NCI-H2196 treated with DMSO at 0.1 percent for 48 hours (cell line): Measurements from ENCODE around the gene DAGLA.
"Not testable (repeated sequence)": the region's sequence is repeated elsewhere in the genome, so short reads cannot be mapped to it uniquely, and the experiment has no call there.

Experiments used
- DNase-seq: peaks from one replicate; lab custom pipeline; 2025; ENCODE audit not compliant: unreplicated experiment; lab: John Stamatoyannopoulos, UW

DAGLA gene

GRCh38 chr11:61659413-61660196, 20.6 kb upstream of the DAGLA start:
- no peak for DNase-seq

- not testable (repeated sequence) for DNase-seq
Observed at GRCh38 chr11:61660997-61661396, 19.2 kb upstream of the DAGLA start.

DNA sequence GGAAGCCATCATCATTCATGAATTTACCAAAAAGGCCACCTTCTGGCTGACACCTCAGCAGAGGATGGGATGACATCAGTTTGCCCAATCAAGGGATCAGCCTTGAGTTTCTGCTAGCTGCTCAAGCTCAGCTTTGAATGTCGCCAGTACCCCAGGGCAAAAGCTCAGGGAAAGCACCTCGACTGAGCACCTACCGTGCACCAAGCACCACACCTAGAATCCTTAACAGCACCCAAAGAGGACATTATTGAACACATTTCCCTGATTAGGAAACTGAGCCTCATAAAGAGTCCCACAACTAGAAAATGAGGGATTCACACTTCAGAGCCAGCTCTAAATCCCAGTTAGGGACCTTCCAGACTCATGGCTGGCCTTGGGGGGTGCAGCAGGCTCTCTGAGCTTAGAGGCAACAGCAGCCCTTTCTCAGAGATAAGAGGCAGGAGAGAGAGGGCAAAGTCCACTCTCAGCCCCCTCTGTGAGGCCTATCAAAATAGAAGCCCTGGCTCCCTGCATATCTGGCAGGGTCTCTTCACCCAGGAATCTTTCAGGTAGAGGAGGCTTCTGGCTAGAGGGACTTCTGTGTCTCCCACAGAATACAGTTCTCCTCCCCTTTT, 13.4 kb upstream of the DAGLA start:
- DNase-seq: no peak

GRCh38 chr11:61667684-61668305, 12.4 kb upstream of the DAGLA start:
- DNase-seq: no peak

DNA sequence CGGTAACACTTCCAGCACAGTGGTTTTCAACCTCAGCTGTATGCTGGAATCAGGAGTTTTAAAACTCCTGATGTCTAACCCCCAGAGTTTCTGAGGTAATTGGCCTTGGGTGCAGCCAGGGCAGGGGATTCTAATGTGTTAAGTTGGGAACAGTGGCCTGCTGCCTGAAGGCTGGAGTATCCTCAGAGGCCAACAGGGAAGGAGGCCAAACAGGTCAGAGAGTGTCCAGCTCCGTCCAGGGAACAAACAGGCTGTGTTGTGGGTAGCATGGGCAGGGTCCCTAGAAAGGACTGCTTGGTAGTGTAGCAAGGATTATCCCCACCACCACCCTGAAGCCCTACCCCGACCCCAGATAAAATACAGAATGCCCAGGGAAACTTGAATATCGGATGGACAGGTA, 10.8 kb upstream of the DAGLA start:
- DNase-seq: no peak

DNA sequence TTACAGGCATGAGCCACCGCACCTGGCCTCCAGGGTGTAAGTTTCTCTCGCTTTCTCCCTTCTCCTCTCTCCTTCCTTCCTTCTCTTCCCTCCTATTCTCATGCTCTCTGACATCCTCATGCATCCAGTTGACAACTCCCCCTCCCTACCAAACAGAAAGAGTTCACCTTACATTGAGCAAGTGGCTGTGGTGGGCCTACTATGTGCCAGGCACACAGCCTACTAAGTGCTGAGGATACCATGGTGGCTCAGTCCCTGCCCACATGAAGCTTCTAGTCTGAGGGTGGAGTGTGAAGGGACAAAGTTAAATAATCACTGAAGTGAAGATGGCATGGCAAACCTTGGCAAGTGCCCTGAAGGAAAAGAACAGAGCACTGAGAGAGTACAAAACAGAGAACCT, 9.6 kb upstream of the DAGLA start:
- no peak for DNase-seq

- no peak for DNase-seq
Observed at GRCh38 chr11:61671527-61671926, 8.7 kb upstream of the DAGLA start.

- DNase-seq: not testable (repeated sequence)
Observed at GRCh38 chr11:61673946-61674467, 6.2 kb upstream of the DAGLA start.

- no peak for DNase-seq
Observed at GRCh38 chr11:61675826-61676225, 4.4 kb upstream of the DAGLA start.

DNA sequence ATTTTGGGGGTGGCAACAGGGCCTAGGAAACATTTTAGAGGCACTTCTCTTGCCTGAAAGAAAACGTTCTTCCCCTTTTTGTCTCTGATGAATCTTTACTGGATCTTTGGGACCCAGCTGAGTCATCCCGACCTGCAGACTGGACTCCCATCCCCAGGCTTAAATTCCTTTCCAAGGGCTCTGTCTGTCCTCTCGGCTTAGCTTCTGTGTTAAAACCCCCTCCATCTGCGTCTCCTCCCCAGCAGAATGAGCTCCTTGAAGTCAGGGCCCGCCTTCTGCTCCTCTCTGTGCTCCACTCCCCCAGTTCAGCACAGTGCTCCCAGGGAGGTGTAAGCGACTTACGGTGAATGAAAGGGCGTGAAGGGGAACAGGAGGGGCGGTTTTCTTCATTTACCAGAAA, 895 bp upstream of the DAGLA start:
- DNase-seq: no peak

DNA sequence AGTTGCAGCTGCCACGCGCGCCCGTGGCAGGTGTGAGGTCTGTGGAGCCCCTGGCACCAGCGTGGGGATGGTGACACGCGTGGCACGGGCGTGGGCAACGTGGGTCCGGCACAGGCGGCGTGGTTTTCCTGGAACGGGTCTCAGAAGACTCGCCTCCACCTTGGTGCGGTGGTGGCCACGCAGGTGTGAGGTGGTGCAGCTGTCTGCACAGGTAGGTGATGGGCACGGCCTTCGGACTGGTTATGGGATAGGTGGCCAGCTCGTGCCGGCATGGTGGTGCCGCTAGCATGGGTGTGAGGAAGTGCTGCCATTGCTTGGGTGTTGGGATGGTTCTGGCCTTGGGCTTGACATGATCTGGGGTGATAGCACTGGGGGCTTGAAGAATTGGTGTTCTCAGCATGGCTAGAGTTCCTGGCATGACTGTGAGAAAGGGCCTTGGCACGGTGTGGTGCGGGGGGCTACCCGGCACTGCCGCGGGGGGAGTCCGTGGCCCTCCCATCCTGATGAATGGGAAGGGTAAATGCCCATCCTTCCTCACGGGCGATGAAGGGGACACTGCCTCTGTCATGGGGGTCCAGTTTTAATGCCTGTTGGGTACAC, 531 bp downstream of the DAGLA start:
- DNase-seq: no peak

DNA sequence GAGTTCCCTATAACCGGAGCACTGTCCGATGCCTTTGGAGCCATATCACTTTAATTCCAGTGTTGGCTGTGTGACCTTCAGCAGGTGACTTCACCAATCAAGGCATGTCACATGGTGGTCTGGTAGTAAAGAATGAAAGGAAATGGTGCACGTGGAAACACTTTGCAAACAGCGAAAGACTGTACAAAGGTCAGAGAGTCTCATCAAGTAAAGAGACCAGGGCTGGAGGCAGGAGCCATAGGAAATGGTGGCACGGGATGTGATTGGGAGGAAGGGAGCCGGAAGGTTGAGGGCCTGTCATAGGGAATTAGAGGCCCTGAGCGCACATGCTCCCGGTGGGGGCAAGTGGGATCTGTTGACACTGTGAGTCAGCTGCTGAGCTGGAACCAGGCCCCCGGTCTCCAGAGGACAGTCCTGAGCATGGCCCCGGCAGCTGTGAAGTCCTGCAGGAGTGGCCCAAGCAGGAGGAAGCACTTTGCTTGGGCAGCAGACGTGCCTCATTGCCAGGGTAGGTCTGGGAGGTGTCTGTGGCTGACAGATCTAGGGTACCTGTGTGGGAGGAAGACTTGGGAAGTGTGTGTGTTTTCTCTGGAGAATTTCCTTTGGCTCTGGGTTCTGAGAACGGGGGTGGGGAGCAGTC, 2.0 kb downstream of the DAGLA start:
- no peak for DNase-seq

DNA sequence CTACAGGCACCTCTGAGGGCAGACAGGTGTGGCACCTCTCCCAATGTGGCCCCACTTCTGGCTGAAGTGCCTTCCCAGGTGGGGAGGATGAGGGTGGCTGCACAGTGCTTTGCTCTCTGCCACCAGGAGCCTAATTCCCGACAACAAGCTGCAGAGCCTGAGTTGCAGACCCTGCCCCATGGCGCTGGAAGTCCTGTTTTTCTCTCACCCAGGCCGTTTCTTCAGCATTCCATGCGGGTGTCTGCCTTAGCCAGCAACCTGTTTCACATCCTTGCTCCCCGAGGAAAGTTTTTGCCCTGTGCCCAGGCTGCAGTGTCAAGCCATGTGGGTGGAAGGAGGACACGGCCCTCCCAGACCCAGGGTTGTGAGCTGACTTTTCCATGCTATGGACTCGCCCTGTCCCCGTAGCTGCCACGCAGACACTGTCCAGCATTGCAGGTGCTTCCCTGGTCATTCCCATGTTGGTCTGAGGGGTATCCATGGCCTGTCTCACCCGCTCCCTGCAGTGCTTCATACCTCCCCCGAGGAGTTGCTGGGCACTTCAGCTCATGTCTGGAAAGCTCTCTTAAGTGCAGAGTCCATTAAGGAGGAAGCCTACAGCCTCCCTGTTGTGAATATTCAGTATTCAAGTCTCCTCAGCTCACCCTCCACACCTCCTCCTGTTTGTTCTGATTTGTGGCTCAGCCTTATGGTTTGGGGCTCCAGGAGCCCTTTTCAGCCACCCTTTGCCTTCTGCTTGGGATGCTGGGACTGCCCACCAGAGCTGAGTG, 2.9 kb downstream of the DAGLA start:
- DNase-seq: no peak

DNA sequence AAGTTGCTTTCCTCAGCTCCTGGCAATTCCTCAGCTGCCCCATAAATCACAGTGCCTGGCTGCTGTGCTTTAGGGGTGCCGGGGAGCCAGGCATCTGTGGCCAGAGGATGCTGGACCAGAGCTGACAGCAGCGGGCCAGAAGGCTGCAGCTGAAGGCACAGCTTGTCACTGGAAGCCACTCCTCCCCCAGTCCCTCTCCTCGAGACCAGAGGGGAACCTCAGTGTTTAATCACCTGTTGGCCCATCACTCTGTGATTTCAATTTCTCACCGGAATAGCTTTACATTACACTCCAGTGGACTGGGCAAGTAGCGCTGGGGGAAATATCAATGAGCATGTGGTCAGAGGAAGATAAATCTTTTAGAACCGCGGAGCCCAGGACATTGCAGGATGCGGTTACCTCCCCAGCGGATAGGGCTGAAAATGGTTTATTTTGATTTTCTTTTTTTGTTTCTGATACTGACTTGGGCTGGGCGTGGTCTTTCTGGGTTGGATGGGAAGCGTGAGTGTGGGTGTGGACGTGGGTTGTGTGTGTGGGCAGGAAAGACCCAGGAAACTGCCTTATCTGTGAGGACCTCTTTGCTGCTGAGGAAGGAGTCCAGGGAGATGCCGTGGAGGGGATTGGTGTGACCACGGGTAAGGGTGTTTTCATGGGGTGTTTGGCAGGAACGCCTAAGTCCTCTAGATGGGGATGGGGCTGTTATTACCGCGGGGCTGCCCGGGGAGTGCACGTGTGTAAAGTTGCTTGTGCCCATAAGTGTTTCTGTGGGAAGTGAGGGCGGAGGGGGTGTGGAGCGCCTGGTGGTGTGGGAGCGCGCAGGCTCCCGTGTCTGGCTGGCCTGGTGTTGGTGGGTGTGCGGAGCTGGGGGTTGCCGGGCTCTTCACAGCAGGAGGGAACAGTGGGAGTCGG, 4.0 kb downstream of the DAGLA start:
- DNase-seq: no peak

DNA sequence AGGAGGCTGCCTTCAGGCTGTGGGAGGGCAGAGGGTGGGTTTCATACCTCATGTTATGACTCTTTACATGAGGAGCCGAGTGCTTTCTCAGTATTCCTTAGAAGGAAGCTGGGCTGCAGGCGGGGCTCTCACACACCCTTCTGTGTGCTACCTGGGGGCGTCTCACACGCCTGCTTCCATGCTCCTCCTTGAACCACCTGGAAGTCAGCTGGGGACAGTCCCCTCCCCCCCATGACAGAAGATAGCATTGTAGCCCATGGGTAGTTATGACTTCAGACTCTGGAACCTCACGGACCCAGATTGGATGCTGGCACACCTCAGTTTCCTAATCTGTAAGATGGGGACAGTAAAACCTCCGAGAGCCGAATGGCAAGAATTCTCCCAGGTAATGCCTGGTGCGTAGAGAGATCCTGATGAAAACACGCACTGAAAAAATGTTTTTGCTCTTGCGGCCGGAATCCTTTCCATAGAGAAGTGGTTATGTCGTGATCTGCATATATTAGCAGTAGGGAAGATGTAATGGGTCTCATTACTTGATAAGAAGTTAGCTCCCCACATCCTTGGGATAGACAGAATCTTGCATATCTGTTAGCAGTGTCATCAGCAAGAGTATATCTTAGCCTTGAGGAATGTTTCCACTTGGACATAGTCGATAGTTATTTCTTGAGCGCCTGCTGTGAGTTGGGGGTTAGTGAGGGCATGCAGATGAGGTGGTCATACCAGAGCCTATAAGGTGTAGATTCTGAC, 4.9 kb downstream of the DAGLA start:
- DNase-seq: no peak

DNA sequence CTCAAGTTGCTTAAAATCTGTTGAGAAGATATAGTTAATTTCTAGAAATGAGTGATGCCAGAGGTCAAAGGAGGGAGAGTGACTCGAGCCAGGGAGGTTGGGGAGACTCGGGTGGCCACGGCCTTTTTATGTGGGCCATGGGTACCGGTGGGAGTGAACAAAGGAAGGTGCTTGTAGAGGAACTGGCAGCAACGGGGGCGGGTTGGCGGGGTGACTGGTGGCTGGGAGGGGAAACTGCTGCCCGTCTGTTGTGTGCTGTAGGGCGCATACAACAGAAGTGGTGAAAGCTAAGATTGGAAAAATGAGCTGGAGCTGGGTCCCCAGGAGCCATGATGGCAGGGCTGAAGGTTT, 5.4 kb downstream of the DAGLA start:
- DNase-seq: no peak

DNA sequence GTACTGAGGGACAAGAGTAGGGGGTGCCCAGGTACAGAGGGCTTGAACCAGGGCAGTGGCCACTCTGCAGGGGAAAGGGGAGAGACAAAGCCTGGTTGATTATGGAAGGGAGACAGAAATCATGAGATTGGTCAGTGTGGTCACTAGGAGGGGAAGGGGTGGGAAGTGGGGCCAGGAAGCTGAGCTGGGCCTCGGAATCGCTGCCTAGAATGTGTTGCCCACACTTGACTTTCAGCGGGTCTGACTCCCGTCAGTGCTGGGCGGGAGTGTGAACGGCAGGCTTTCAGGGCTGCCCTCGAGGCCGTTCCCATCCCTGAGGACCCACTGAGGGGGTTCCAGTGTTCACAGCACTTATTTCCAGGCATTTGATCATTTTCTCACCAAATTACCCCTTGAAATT, 5.9 kb downstream of the DAGLA start:
- no peak for DNase-seq

DNA sequence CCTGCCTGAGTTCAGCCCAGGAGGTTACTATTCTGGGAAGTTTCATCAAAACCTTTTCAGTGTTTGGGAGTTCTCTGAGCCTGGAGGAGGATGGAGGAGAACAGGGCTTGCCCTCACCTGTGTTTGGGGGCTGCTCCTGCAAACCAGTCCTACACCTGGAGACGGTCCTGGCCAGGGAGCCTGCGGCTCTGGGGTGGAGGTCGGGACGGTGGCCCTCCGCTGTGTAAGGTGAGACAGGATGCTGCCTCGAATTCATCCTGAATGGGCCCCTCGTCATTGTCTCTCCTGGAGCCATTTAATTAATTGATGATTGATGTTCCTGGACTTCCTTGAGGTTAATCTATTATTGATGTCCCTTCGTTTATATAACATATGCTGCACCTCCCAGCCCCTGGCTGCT, 6.3 kb downstream of the DAGLA start:
- no peak for DNase-seq

- no peak for DNase-seq
Observed at GRCh38 chr11:61687420-61687819, 7.2 kb downstream of the DAGLA start.
